ENCODE data around the gene FKBP1A. TPM values are rescaled to one million over a fixed set of nuclear protein-coding genes. Genes with fewer than 3 reads are reported as not detected.

The FKBP1A gene
- polyA plus RNA-seq, 1 of the 3 experiments (the other 2 are of a cell fraction) = 362 TPM

- H3K9ac ChIP-seq = no peak overlapping the region
- WGBS (ENCODE audit: low lambda C conversion rate) = 94% methylated on average over 7 of the region's 7 CpGs
- ChIA-PET POLR2A (no interaction called here), CTCF (interaction anchor here (2.6 kb wide), 1 partner anchor 77 kb away, joined by 13 read pairs; no protein-coding TSS in a partner anchor)
- H3K9me2 ChIP-seq = no peaks in the 10 kb centered on the region
- H3K4me3 ChIP-seq (ENCODE audit: low read depth in 2 of 2, low read length in 1 of 2) = no peak overlapping the region
- no peak overlapping the region for H3K27ac ChIP-seq (ENCODE audit: low read depth in 2 of 2, low read length in 1 of 2)
- TF ChIP-seq RFX5 (IDR thresholded peaks at IDR 0.05; ENCODE audit: low read length) = no peak
- no peak for TF ChIP-seq SIN3A (IDR thresholded peaks at IDR 0.05; ENCODE audit: borderline replicate concordance, low read depth, low read length)
- no peak for TF ChIP-seq RXRA (IDR thresholded peaks at IDR 0.05; ENCODE audit: borderline replicate concordance, low read depth)
- no peak for TF ChIP-seq NRF1 (IDR thresholded peaks at IDR 0.05; ENCODE audit: low read depth, low read length)
- no peaks in the 10 kb centered on the region for H3K27me3 ChIP-seq (ENCODE audit: insufficient read depth)
- no peaks in the 10 kb centered on the region for H3F3A ChIP-seq (replicated peaks; ENCODE audit: insufficient read depth)
- H3K9me3 ChIP-seq = no peaks in the 10 kb centered on the region
- DNase-seq = no peak
- H3K79me2 ChIP-seq (ENCODE audit: insufficient read depth) = peaks cover 18% of the 10 kb centered on the region; the same call in 1 of the 2 replicates
- no peaks in the 10 kb centered on the region for H4K20me1 ChIP-seq (ENCODE audit: insufficient read depth)
- H2AFZ ChIP-seq (ENCODE audit: low read depth) = no peak overlapping the region
- H3K36me3 ChIP-seq (replicated peaks in 1 of 2; ENCODE audit: control insufficient read depth in 1 of 2, insufficient read depth in 2 of 2, low read length in 1 of 2) = peaks cover 22 to 33% of the 10 kb centered on the region in 2 experiments
- no peaks in the 10 kb centered on the region; a peak in 2 of 4 replicates for H3K4me1 ChIP-seq (ENCODE audit: control insufficient read depth in 1 of 2, insufficient read depth in 2 of 2, low read depth in 1 of 2, low read length in 1 of 2)
- no peak overlapping the region for H3K4me2 ChIP-seq
Measured at GRCh38 chr20:1360094-1360846, 32.6 kb downstream of the FKBP1A start.

DNA sequence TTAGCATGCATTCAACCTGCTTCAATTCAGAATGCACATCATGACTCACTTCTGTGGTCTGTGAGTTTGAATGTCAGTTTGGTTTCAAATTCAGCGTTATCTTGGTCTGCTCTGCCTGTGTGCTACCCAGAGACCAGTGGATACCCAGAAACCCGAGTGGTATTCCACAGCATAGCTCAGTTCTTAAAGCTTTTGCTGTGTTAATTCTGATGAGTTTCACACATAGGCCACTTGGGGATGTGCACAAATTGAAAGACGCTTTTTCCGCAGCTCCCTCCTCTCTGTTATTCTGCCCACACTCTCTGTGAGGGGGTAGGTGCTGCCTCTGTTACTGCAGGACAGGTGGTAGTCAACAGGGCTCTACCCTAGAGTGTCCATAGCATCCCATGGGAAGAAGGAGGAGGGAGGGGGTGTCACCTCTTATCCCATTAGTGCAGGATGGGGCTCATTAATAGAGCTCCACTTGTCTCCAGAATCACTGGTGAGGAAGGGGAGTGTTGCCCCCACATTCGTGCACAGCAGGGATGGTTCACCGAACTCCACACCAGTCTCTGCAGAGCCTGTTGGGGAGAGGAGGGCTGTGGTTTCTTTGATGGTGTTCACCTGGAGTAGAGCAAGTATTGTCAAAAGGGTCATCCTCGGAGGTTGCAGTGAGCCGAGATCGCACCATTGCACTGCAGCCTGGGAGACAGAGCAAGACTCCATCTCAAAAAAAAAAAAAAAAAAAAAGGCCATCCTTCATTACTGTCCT, 34.8 kb downstream of the FKBP1A start:
- POLR2A ChIA-PET = no interaction called here
- no peaks in the 10 kb centered on the region; a peak in 1 of 4 replicates for H3K4me1 ChIP-seq (ENCODE audit: control insufficient read depth in 1 of 2, insufficient read depth in 2 of 2, low read depth in 1 of 2, low read length in 1 of 2)
- no peak overlapping the region for H3K9ac ChIP-seq
- H3K27me3 ChIP-seq (ENCODE audit: insufficient read depth) = no peaks in the 10 kb centered on the region
- no peak overlapping the region for H2AFZ ChIP-seq (ENCODE audit: low read depth)
- H3K9me2 ChIP-seq = no peaks in the 10 kb centered on the region
- WGBS (ENCODE audit: low lambda C conversion rate) = 93% methylated on average over 9 of the region's 9 CpGs
- no peaks in the 10 kb centered on the region for H3F3A ChIP-seq (replicated peaks; ENCODE audit: insufficient read depth)
- no peak overlapping the region for H3K4me2 ChIP-seq
- H3K79me2 ChIP-seq (ENCODE audit: insufficient read depth) = peaks cover 35% of the 10 kb centered on the region; the same call in 1 of the 2 replicates
- TF ChIP-seq SMC3 (IDR thresholded peaks at IDR 0.05; ENCODE audit: low read depth, low read length) = no peak
- TF ChIP-seq POLR2AphosphoS5 (IDR thresholded peaks at IDR 0.05; ENCODE audit: low read depth, low read length) = no peak
- TF ChIP-seq FOSL2 (IDR thresholded peaks at IDR 0.05; ENCODE audit: borderline replicate concordance, low read depth) = peak; percentile 50; the same call in 1 of the 2 replicates
- no peak for TF ChIP-seq EZH2phosphoT487 (IDR thresholded peaks at IDR 0.05; ENCODE audit: borderline replicate concordance, low read depth)
- no peak for TF ChIP-seq GATA2 (CRISPR knock-in tag; IDR thresholded peaks at IDR 0.05)
- TF ChIP-seq NRF1 (IDR thresholded peaks at IDR 0.05; ENCODE audit: low read depth, low read length) = no peak
- TF ChIP-seq, protein P1, sequence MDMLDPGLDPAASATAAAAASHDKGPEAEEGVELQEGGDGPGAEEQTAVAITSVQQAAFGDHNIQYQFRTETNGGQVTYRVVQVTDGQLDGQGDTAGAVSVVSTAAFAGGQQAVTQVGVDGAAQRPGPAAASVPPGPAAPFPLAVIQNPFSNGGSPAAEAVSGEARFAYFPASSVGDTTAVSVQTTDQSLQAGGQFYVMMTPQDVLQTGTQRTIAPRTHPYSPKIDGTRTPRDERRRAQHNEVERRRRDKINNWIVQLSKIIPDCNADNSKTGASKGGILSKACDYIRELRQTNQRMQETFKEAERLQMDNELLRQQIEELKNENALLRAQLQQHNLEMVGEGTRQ (IDR thresholded peaks at IDR 0.05; ENCODE audit: borderline replicate concordance, low read depth, low read length) = no peak
- no peak for TF ChIP-seq TAF1 (IDR thresholded peaks at IDR 0.05; ENCODE audit: borderline replicate concordance, low read depth, low read length)
- no peak for TF ChIP-seq CHD2 (IDR thresholded peaks at IDR 0.05; ENCODE audit: low read length, partially characterized antibody)
- 0 out of 2 replicates have a peak, but pooled peaks have one; percentile 19 for TF ChIP-seq JUND (IDR thresholded peaks at IDR 0.05)
- TF ChIP-seq FOXM1 (IDR thresholded peaks at IDR 0.05; ENCODE audit: low read depth) = no peak
- TF ChIP-seq GABPA (IDR thresholded peaks at IDR 0.05; ENCODE audit: low read depth) = no peak
- TF ChIP-seq TEAD4 (IDR thresholded peaks at IDR 0.05; ENCODE audit: borderline replicate concordance, insufficient read depth) = no peak
- TF ChIP-seq RXRA (IDR thresholded peaks at IDR 0.05; ENCODE audit: borderline replicate concordance, low read depth) = no peak
- TF ChIP-seq ELF1 (IDR thresholded peaks at IDR 0.05) = no peak
- no peak for TF ChIP-seq RFX5 (IDR thresholded peaks at IDR 0.05; ENCODE audit: low read length)
- peaks cover 34 to 39% of the 10 kb centered on the region in 2 experiments for H3K36me3 ChIP-seq (replicated peaks in 1 of 2; ENCODE audit: control insufficient read depth in 1 of 2, insufficient read depth in 2 of 2, low read length in 1 of 2)
- CTCF ChIA-PET = no interaction called here
- no peaks in the 10 kb centered on the region for H3K9me3 ChIP-seq
- DNase-seq = no peak
- H4K20me1 ChIP-seq (ENCODE audit: insufficient read depth) = no peaks in the 10 kb centered on the region
- H3K4me3 ChIP-seq (ENCODE audit: low read depth in 2 of 2, low read length in 1 of 2) = no peak overlapping the region
- H3K27ac ChIP-seq (ENCODE audit: low read depth in 2 of 2, low read length in 1 of 2) = no peak overlapping the region

All from SK-N-SH (cell line).